Neural progenitor cell (in vitro differentiated cells): ENCODE results near the gene TWF1.

ENCODE experiments used
- EZH2 ChIP-seq: fragments of 200-600 bp; sonication (generic); IDR thresholded peaks from 2 replicates; pipeline ENCODE4 v1.6.1; 2017; ENCODE audit warnings: antibody characterized with exemption, mild to moderate bottlenecking, moderate library complexity
- EZH2phosphoT487 ChIP-seq: fragments of 200-600 bp; sonication (generic); IDR thresholded peaks from 2 replicates; pipeline ENCODE4 v1.6.1; 2017; ENCODE audit warnings: antibody characterized with exemption
- TF ChIP-seq, protein P1 (sequence below): fragments of 200-600 bp; sonication (generic); IDR thresholded peaks from 2 replicates; pipeline ENCODE4 v1.5.1; 2017; ENCODE audit warnings: antibody characterized with exemption, mild to moderate bottlenecking

DNA sequence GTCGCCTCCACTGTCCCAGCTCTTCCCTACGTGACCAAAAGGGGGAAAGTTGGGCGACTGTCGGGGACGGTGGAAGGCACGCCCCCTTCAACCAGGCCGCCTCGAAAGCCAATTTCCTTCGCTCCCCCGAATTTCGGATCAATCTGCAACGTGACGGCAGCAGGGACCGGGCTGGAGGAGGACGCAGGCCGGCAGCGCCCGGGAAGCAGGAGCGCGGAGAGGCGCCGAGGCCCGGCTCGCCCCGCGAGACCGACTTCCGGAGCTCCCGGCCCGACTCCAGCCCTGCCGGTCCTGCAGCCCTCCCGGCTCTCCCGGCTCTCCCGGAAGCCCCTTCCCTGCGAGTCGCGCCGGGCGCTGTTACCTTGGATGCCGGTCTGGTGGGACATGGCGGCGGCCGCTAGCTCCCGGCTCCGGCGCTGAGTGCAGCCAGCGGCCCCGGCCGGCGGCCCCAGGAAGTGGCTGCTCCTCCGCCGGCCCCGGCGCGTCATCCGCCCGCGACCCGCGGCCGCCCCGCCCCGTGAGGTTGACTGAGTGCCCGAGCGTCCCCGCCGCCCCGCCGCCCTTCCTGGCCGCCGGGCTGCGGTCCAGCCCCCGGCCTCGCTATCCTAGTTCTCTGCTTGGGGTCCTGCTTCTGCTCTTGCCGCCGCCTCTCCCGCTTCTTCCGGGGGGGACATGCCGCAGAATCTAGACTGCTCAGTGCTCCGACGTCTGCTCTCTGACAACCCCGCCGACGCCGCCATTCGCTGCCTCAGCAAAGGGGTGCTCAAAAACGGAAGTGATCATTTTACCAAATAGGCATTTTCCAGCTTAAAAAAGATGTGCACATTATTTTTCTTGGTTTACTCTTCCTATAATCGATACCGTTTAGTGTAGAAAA lies at the start of gene TWF1:
- TF ChIP-seq, protein P1, sequence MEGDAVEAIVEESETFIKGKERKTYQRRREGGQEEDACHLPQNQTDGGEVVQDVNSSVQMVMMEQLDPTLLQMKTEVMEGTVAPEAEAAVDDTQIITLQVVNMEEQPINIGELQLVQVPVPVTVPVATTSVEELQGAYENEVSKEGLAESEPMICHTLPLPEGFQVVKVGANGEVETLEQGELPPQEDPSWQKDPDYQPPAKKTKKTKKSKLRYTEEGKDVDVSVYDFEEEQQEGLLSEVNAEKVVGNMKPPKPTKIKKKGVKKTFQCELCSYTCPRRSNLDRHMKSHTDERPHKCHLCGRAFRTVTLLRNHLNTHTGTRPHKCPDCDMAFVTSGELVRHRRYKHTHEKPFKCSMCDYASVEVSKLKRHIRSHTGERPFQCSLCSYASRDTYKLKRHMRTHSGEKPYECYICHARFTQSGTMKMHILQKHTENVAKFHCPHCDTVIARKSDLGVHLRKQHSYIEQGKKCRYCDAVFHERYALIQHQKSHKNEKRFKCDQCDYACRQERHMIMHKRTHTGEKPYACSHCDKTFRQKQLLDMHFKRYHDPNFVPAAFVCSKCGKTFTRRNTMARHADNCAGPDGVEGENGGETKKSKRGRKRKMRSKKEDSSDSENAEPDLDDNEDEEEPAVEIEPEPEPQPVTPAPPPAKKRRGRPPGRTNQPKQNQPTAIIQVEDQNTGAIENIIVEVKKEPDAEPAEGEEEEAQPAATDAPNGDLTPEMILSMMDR: peak; percentile 37
- TF ChIP-seq EZH2phosphoT487 (no peak), EZH2 (no peak)
